Neural cell (in vitro differentiated cells): ENCODE results near the gene UBE2K. TPM values are rescaled to one million over a fixed set of nuclear protein-coding genes. Genes with fewer than 3 reads are reported as not detected.

Experiments
- H2AFZ ChIP-seq: fragments of 200-600, 300-800 bp; sonication (generic), shearing (Covaris generic); 2 replicates; pipeline ENCODE4 v1.6.0; 2014; ENCODE audit warnings: low read depth, mild to moderate bottlenecking, antibody characterized with exemption, low read length, moderate library complexity
- H3F3A ChIP-seq: fragments of 200-600 bp; shearing (Covaris generic); 2 replicates; pipeline ENCODE4 v1.6.1; 2016; ENCODE audit warnings: mild to moderate bottlenecking, moderate library complexity, mixed read lengths, antibody characterized with exemption, low read length; ENCODE audit not compliant: insufficient read depth, poor library complexity, severe bottlenecking
- H3K27ac ChIP-seq: fragments of 200-600, 300-800 bp; sonication (generic), shearing (Covaris generic); 2 replicates; pipeline ENCODE4 v1.5.1; 2014; ENCODE audit warnings: mild to moderate bottlenecking, low read length, moderate library complexity
- H3K27me3 ChIP-seq: fragments of 300-800, 200-600 bp; sonication (generic), shearing (Covaris generic); 2 replicates; pipeline ENCODE4 v1.6.0; 2014; ENCODE audit warnings: mild to moderate bottlenecking, low read depth, low read length, moderate library complexity; ENCODE audit not compliant: insufficient read depth
- H3K36me3 ChIP-seq: fragments of 300-800, 200-600 bp; sonication (generic), shearing (Covaris generic); 2 replicates; pipeline ENCODE4 v1.5.1; 2014; ENCODE audit warnings: mild to moderate bottlenecking, antibody characterized with exemption, low read length, moderate library complexity; ENCODE audit not compliant: insufficient read depth
- H3K4me2 ChIP-seq: fragments of 300-800, 200-600 bp; sonication (generic), shearing (Covaris generic); 2 replicates; pipeline ENCODE4 v1.6.0; 2014; ENCODE audit warnings: mild to moderate bottlenecking, low read length
- H3K4me3 ChIP-seq: fragments of 300-800, 200-600 bp; sonication (generic), shearing (Covaris generic); 2 replicates; pipeline ENCODE4 v1.5.1; 2014; ENCODE audit warnings: mild to moderate bottlenecking, low read length, moderate library complexity
- H3K79me2 ChIP-seq: fragments of 200-600 bp; shearing (Covaris generic); replicated peaks from 2 replicates; pipeline ENCODE4 v1.6.0; 2014; ENCODE audit warnings: mild to moderate bottlenecking, low read length, moderate library complexity; ENCODE audit not compliant: insufficient read depth
- H3K9ac ChIP-seq: fragments of 300-800, 200-600 bp; sonication (generic), shearing (Covaris generic); 2 replicates; pipeline ENCODE4 v1.6.1; 2016; ENCODE audit warnings: mild to moderate bottlenecking, low read length, mixed read lengths
- H3K9me2 ChIP-seq: fragments of 200-600 bp; shearing (Covaris generic); 2 replicates; pipeline ENCODE4 v1.6.1; 2016; ENCODE audit warnings: mild to moderate bottlenecking, low read length, mixed read lengths; ENCODE audit not compliant: insufficient read depth
- H3K9me3 ChIP-seq: fragments of 200-600, 300-800 bp; sonication (generic), shearing (Covaris generic); 2 replicates; pipeline ENCODE4 v1.6.1; 2016; ENCODE audit warnings: mild to moderate bottlenecking, mixed run types, low read length, moderate library complexity, mixed read lengths
- H4K20me1 ChIP-seq: fragments of 200-600 bp; shearing (Covaris generic); 2 replicates; pipeline ENCODE4 v1.6.1; 2016; ENCODE audit warnings: mild to moderate bottlenecking, mixed run types; ENCODE audit not compliant: insufficient read depth
- CTCF ChIP-seq: fragments of 450-650 bp; IDR thresholded peaks from 2 replicates; pipeline ENCODE4 v1.5.1; 2014; ENCODE audit warnings: antibody characterized with exemption, mild to moderate bottlenecking, moderate library complexity; ENCODE audit not compliant: poor library complexity, severe bottlenecking
- EP300 ChIP-seq: fragments of 450-650 bp; conservative IDR thresholded peaks from 2 replicates; pipeline ENCODE4 v1.6.1; 2014; ENCODE audit warnings: antibody characterized with exemption, mild to moderate bottlenecking, moderate library complexity; ENCODE audit not compliant: poor library complexity, severe bottlenecking
- EZH2 ChIP-seq: fragments of 200-600, 300-800 bp; shearing (Covaris generic), sonication (generic); IDR thresholded peaks from 2 replicates; pipeline ENCODE4 v1.6.1; 2014; ENCODE audit warnings: antibody characterized with exemption, low read length, borderline replicate concordance, mild to moderate bottlenecking; ENCODE audit not compliant: insufficient read depth, poor library complexity, severe bottlenecking
- MXI1 ChIP-seq: fragments of 450-650 bp; conservative IDR thresholded peaks from 2 replicates; pipeline ENCODE4 v1.6.1; 2014; ENCODE audit warnings: antibody characterized with exemption, mild to moderate bottlenecking; ENCODE audit not compliant: poor library complexity, severe bottlenecking
- POLR2AphosphoS5 ChIP-seq: IDR thresholded peaks from 2 replicates; pipeline ENCODE4 v1.6.1; 2012
- RAD21 ChIP-seq: fragments of 450-650 bp; conservative IDR thresholded peaks from 2 replicates; pipeline ENCODE4 v1.6.1; 2014; ENCODE audit warnings: antibody characterized with exemption, mild to moderate bottlenecking, moderate library complexity
- SMC3 ChIP-seq: fragments of 450-650 bp; conservative IDR thresholded peaks from 2 replicates; pipeline ENCODE4 v1.6.1; 2014; ENCODE audit warnings: antibody characterized with exemption, mild to moderate bottlenecking, moderate library complexity; ENCODE audit not compliant: poor library complexity
- TAF1 ChIP-seq: IDR thresholded peaks from 2 replicates; pipeline ENCODE4 v1.6.1; 2012; ENCODE audit warnings: low read depth
- polyA plus RNA-seq: library from polyadenylated mRNA; depleted of rRNA; stranded (reverse); fragments of >200 nt; gene quantifications from 2 replicates; pipeline ENCODE4 v1.2.3, GENCODE V29; 2014
- TF ChIP-seq, protein P1 (sequence below): IDR thresholded peaks from 2 replicates; pipeline ENCODE4 v1.6.1; 2012; ENCODE audit warnings: borderline replicate concordance

Gene UBE2K
- polyA plus RNA-seq, 1 donor from 2014 or later, result 45.8 TPM

DNA sequence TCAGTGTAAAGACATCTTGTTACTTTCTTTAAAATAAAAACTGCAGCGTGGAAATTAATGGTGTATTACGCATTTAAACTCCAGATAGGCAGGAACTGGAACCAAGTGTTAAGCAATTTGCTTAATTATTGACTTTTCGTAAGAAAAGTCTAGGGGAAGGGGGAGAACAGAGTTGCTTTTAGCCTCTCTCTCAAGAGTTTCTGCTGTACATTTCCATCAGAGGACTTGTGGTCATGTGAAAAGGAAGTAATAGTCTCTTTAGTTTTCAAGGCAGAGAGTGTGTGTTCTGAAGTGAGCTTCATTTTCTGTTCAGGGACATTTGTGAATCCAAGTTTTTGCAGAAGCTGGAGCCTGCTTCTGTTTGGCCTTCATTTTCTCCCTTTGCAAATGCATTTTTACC, 127.2 kb downstream of the UBE2K start:
- Histone ChIP-seq H3K36me3 (no peaks in the 10 kb centered on the region), H3K9me3 (no peaks in the 10 kb centered on the region), H3K4me3 (no peak overlapping the region), H3K9ac (no peak overlapping the region), H4K20me1 (no peaks in the 10 kb centered on the region), H3K27ac (no peak overlapping the region), H3K9me2 (no peaks in the 10 kb centered on the region), H3K79me2 (no peaks in the 10 kb centered on the region), H3K27me3 (no peaks in the 10 kb centered on the region), H2AFZ (no peak overlapping the region), H3K4me2 (no peak overlapping the region), H3F3A (no peaks in the 10 kb centered on the region)
- TF ChIP-seq POLR2AphosphoS5 (no peak), TAF1 (no peak), RAD21 (no peak), EZH2 (no peak), SMC3 (no peak), CTCF (no peak), EP300 (no peak), MXI1 (no peak)
- TF ChIP-seq, protein P1, sequence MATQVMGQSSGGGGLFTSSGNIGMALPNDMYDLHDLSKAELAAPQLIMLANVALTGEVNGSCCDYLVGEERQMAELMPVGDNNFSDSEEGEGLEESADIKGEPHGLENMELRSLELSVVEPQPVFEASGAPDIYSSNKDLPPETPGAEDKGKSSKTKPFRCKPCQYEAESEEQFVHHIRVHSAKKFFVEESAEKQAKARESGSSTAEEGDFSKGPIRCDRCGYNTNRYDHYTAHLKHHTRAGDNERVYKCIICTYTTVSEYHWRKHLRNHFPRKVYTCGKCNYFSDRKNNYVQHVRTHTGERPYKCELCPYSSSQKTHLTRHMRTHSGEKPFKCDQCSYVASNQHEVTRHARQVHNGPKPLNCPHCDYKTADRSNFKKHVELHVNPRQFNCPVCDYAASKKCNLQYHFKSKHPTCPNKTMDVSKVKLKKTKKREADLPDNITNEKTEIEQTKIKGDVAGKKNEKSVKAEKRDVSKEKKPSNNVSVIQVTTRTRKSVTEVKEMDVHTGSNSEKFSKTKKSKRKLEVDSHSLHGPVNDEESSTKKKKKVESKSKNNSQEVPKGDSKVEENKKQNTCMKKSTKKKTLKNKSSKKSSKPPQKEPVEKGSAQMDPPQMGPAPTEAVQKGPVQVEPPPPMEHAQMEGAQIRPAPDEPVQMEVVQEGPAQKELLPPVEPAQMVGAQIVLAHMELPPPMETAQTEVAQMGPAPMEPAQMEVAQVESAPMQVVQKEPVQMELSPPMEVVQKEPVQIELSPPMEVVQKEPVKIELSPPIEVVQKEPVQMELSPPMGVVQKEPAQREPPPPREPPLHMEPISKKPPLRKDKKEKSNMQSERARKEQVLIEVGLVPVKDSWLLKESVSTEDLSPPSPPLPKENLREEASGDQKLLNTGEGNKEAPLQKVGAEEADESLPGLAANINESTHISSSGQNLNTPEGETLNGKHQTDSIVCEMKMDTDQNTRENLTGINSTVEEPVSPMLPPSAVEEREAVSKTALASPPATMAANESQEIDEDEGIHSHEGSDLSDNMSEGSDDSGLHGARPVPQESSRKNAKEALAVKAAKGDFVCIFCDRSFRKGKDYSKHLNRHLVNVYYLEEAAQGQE, result no peak

DNA sequence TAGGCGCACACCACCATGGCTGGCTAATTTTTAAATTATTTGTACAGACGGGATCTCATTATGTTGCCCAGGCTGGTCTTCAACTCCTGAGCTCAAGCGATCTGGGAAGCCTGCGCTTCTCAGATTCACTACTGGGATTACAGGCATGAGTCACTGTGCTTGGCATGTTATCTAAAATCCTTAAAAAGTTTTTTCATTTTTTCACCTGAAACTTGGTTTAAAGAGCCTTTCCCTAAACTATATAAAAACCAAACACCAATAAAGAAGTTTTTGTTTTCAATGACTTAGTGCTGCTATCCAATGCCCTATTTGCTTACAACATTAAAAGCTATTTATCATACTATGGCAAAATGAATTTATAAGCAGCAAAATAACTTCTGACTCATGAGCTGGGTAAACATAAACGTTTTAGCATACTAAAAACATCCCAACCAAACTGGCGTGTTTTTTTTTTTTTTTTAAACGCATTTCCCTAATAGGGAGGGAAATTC, 127.8 kb downstream of the UBE2K start:
- Histone ChIP-seq H3K4me3 (no peak overlapping the region), H3K9me3 (no peaks in the 10 kb centered on the region), H3K27ac (no peak overlapping the region), H3K27me3 (no peaks in the 10 kb centered on the region), H3K9me2 (no peaks in the 10 kb centered on the region), H4K20me1 (no peaks in the 10 kb centered on the region), H3K9ac (no peak overlapping the region), H2AFZ (no peak overlapping the region), H3K4me2 (no peak overlapping the region), H3K36me3 (no peaks in the 10 kb centered on the region), H3K79me2 (no peaks in the 10 kb centered on the region), H3F3A (no peaks in the 10 kb centered on the region)
- TF ChIP-seq RAD21, result no peak
- TF ChIP-seq TAF1, result no peak
- TF ChIP-seq, protein P1, result no peak
- no peak for TF ChIP-seq CTCF
